ENCODE data around the gene COBL. TPM values are rescaled to one million over a fixed set of nuclear protein-coding genes. Genes with fewer than 3 reads are reported as not detected.

COBL gene
- total and polyA plus RNA-seq, 2 of the 8 experiments (the other 6 are each of a cell fraction or from before 2014, with no cell fraction given): 13.8 to 40.4 TPM

- Histone ChIP-seq H3K4me3 (ENCODE audit: extremely low read depth in 1 of 4, insufficient read depth in 2 of 4, low read depth in 3 of 4, low read length in 4 of 4) (no peak overlapping the region), H3K79me2 (ENCODE audit: control insufficient read depth in 1 of 2, insufficient read depth in 2 of 2, low read length in 2 of 2) (peaks cover 0 to 70% of the 10 kb centered on the region in 2 experiments; a peak in 2 of 4 replicates), H4K20me1 (replicated peaks in 1 of 2; ENCODE audit: control insufficient read depth in 1 of 2, insufficient read depth in 2 of 2, low read length in 2 of 2) (peaks cover 0 to 8% of the 10 kb centered on the region in 2 experiments), H4K91ac (replicated peaks; ENCODE audit: insufficient read length, low read length) (no peak overlapping the region), H3K27ac (ENCODE audit: low read depth, low read length) (no peak overlapping the region), H4K8ac (ENCODE audit: extremely low read depth, insufficient read depth, low read length) (no peak overlapping the region), H2BK5ac (ENCODE audit: low read depth, low read length) (peak overlapping the region; percentile 26; the same call in 1 of the 2 replicates), H2BK20ac (ENCODE audit: low read length) (no peak overlapping the region), H3K4me2 (ENCODE audit: insufficient read depth in 1 of 2, low read depth in 2 of 2, low read length in 2 of 2) (no peak overlapping the region), H3K56ac (replicated peaks; ENCODE audit: insufficient read length, low read depth, low read length) (no peak overlapping the region), H2AFZ (ENCODE audit: low read length) (no peak overlapping the region), H3K4ac (replicated peaks; ENCODE audit: insufficient read length, low read depth, low read length) (no peak overlapping the region), H3K14ac (ENCODE audit: insufficient read length) (no peak overlapping the region), H3K18ac (ENCODE audit: extremely low read depth, low read length) (no peak overlapping the region), H2BK15ac (ENCODE audit: low read length) (no peak overlapping the region), H3K23me2 (ENCODE audit: low read depth, low read length) (no peaks in the 10 kb centered on the region; the same call in 1 of the 2 replicates), H3K4me1 (replicated peaks in 1 of 4; ENCODE audit: control insufficient read depth in 3 of 4, insufficient read depth in 4 of 4, low read length in 3 of 4) (peaks cover 0 to 9% (median 3%) of the 10 kb centered on the region in 4 experiments; a peak in 4 of 7 replicates), H2AK5ac (ENCODE audit: low read depth, low read length) (no peak overlapping the region), H3K79me1 (ENCODE audit: low read depth, low read length) (peaks cover 14% of the 10 kb centered on the region), H2BK120ac (replicated peaks; ENCODE audit: low read depth, low read length) (no peak overlapping the region), H3K9me3 (ENCODE audit: insufficient read depth in 2 of 2, low read depth in 1 of 2, low read length in 1 of 2) (no peaks in the 10 kb centered on the region), H4K5ac (ENCODE audit: insufficient read length, low read depth, low read length) (no peak overlapping the region), H2BK12ac (ENCODE audit: low read depth, low read length) (no peak overlapping the region), H3K9ac (replicated peaks in 1 of 4; ENCODE audit: extremely low read depth in 1 of 4, low read depth in 3 of 4, low read length in 3 of 4) (no peak overlapping the region), H3K27me3 (replicated peaks in 1 of 4; ENCODE audit: control insufficient read depth in 3 of 4, extremely low read depth in 1 of 4, insufficient read depth in 3 of 4, low read length in 3 of 4) (no peaks in the 10 kb centered on the region), H3K36me3 (ENCODE audit: control insufficient read depth in 2 of 4, insufficient read depth in 4 of 4, low read length in 3 of 4) (no peaks in the 10 kb centered on the region), H3K23ac (ENCODE audit: insufficient read length) (no peak overlapping the region)
- CTCF ChIA-PET (ENCODE audit: partially characterized antibody): interaction anchor here (1.0 to 1.4 kb wide), 3 partner anchors 13 to 84 kb away, joined by 3 to 4 read pairs (median 4); no protein-coding TSS in a partner anchor
- POLR2A ChIA-PET (ENCODE audit: partially characterized antibody): interaction anchor here (0.8 kb wide), 1 partner anchor 57 kb away, joined by 3 read pairs; no protein-coding TSS in a partner anchor
- peak; percentile 7 for FAIRE-seq
- peak in 1 of 2 experiments; percentile 38 for DNase-seq (ENCODE audit: low read depth in 1 of 2, low spot score in 2 of 2)
- 94% methylated on average over 5 of the region's 5 CpGs; no CpG with 5 or more reads in 1 of the 2 experiments for WGBS, 2 experiments (ENCODE audit: extremely low coverage in 1 of 2, insufficient coverage in 1 of 2, insufficient read length in 1 of 2, insufficient replicate concordance in 2 of 2, low coverage in 1 of 2, low lambda C conversion rate in 2 of 2, missing lambda C conversion rate in 1 of 2)
- TF ChIP-seq ATF2 (IDR thresholded peaks at IDR 0.05; ENCODE audit: low read length): no peak
- no peak for TF ChIP-seq YY1 (IDR thresholded peaks at IDR 0.05; ENCODE audit: low read depth, low read length)
- no peak for TF ChIP-seq CHD1 (IDR thresholded peaks at IDR 0.05; ENCODE audit: low read depth, low read length)
- no peak for TF ChIP-seq SIRT6 (IDR thresholded peaks at IDR 0.05; ENCODE audit: low read length)
- no peak for TF ChIP-seq NANOG (IDR thresholded peaks at IDR 0.05; ENCODE audit: insufficient read depth, low read depth, low read length, poor library complexity, severe bottlenecking)
- no peak for TF ChIP-seq RBBP5 (IDR thresholded peaks at IDR 0.05; ENCODE audit: borderline replicate concordance, low read depth, low read length)
- TF ChIP-seq HDAC2 (IDR thresholded peaks at IDR 0.05; ENCODE audit: borderline replicate concordance in 1 of 2, low read depth in 2 of 2, low read length in 2 of 2): no peak
- no peak for TF ChIP-seq SIX5 (IDR thresholded peaks at IDR 0.05; ENCODE audit: low read depth, low read length)
- TF ChIP-seq SP2 (IDR thresholded peaks at IDR 0.05; ENCODE audit: low read length): no peak
- TF ChIP-seq, protein P1, sequence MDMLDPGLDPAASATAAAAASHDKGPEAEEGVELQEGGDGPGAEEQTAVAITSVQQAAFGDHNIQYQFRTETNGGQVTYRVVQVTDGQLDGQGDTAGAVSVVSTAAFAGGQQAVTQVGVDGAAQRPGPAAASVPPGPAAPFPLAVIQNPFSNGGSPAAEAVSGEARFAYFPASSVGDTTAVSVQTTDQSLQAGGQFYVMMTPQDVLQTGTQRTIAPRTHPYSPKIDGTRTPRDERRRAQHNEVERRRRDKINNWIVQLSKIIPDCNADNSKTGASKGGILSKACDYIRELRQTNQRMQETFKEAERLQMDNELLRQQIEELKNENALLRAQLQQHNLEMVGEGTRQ (IDR thresholded peaks at IDR 0.05; ENCODE audit: low read length): no peak
- TF ChIP-seq POLR2AphosphoS5 (IDR thresholded peaks at IDR 0.05; ENCODE audit: low read depth, low read length): no peak
Measured at GRCh38 chr7:51270965-51271364, 45.6 kb downstream of the COBL start.
